22Rv1 (cell line): ENCODE measurements around the gene GALNT7.

Experiments
- H3K27ac ChIP-seq: fragments of 450-650 bp; 2 replicates; pipeline ENCODE4 v1.5.1; 2017
- CTCF ChIP-seq: fragments of 450-650 bp; IDR thresholded peaks from 2 replicates; pipeline ENCODE4 v1.5.1; 2017; ENCODE audit warnings: mild to moderate bottlenecking
- ZFX ChIP-seq: fragments of 450-650 bp; IDR thresholded peaks from 2 replicates; pipeline ENCODE4 v1.6.1; 2017; ENCODE audit warnings: antibody characterized with exemption, borderline replicate concordance

Gene GALNT7

GRCh38 chr4:173332021-173332487 lies 163.4 kb downstream of the GALNT7 start:
- peak overlapping the region; percentile 97 for H3K27ac ChIP-seq
- TF ChIP-seq ZFX (no peak), CTCF (no peak)

- TF ChIP-seq ZFX (no peak), CTCF (no peak)
- peak overlapping the region; percentile 97 for H3K27ac ChIP-seq
Observed at GRCh38 chr4:173332963-173333657, 164.5 kb downstream of the GALNT7 start.

GRCh38 chr4:173333658-173334084 lies 165.1 kb downstream of the GALNT7 start:
- peak overlapping the region; percentile 97 for H3K27ac ChIP-seq
- no peak for TF ChIP-seq CTCF
- no peak for TF ChIP-seq ZFX

GRCh38 chr4:173334085-173334890 lies 165.7 kb downstream of the GALNT7 start, which contains the start of gene HMGB2:
TSS of gene HMGB2 (minus strand) at chr4:173334358. CDS start at chr4:173333649, 709 bp downstream.
- TF ChIP-seq ZFX (no peak), CTCF (no peak)
- H3K27ac ChIP-seq: peak within 1 kb of the TSS; percentile 97

GRCh38 chr4:173334891-173335752 lies 166.5 kb downstream of the GALNT7 start:
- H3K27ac ChIP-seq: peak overlapping the region; percentile 97
- TF ChIP-seq CTCF: no peak
- no peak for TF ChIP-seq ZFX

- no peak overlapping the region for H3K27ac ChIP-seq
- no peak for TF ChIP-seq ZFX
- no peak for TF ChIP-seq CTCF
Observed at GRCh38 chr4:173337463-173337862, 168.9 kb downstream of the GALNT7 start.
